Keratinocyte (primary cell): Measurements from ENCODE around the gene PARD3. TPM values are rescaled to one million over a fixed set of nuclear protein-coding genes. Genes with fewer than 3 reads are reported as not detected.

Experiments
- DNase-seq: peaks from one replicate; pipeline ENCODE4 v3.0.0-alpha.2; 2011; ENCODE audit warnings: low read depth, missing footprints, low spot score
- FAIRE-seq: peaks from 2 replicates; lab custom pipeline; 2011; peaks lifted over from hg19 to GRCh38; lab: Jason Lieb, UNC
- H2AFZ ChIP-seq: 2 replicates; pipeline ENCODE4 v1.6.0; 2012; ENCODE audit warnings: low read length, control low read depth, inconsistent platforms; ENCODE audit not compliant: control insufficient read depth
- H3K27ac ChIP-seq: 2 replicates; pipeline ENCODE4 v1.5.1; 2011; ENCODE audit warnings: low read length; ENCODE audit not compliant: control insufficient read depth, insufficient read depth
- H3K27me3 ChIP-seq: 3 replicates; pipeline ENCODE4 v1.6.0; 2011; ENCODE audit warnings: low read length; ENCODE audit not compliant: control insufficient read depth, insufficient read depth; ENCODE audit errors: extremely low read depth
- H3K36me3 ChIP-seq, 2 experiments: 2 replicates in 1 of 2; 3 replicates in 1 of 2; pipeline ENCODE4 v1.5.1; 2011; ENCODE audit warnings: low read length in 2 of 2, mild to moderate bottlenecking in 1 of 2; ENCODE audit not compliant: control insufficient read depth in 2 of 2, insufficient read depth in 2 of 2; ENCODE audit errors: extremely low read depth in 1 of 2
- H3K4me1 ChIP-seq: 3 replicates; pipeline ENCODE4 v1.5.1; 2011; ENCODE audit warnings: low read length; ENCODE audit not compliant: control insufficient read depth, insufficient read depth; ENCODE audit errors: extremely low read depth
- H3K4me2 ChIP-seq: 3 replicates; pipeline ENCODE4 v1.6.0; 2011; ENCODE audit warnings: low read depth, low read length; ENCODE audit not compliant: control insufficient read depth, insufficient read depth; ENCODE audit errors: extremely low read depth
- H3K4me3 ChIP-seq, 3 experiments: fragments of 200-600 bp in 1 of 3; sonication (generic) in 1 of 3; 2 replicates in 2 of 3; 3 replicates in 1 of 3; pipeline ENCODE4 v1.5.1; 2011 to 2016; ENCODE audit warnings: low read length in 3 of 3, mild to moderate bottlenecking in 3 of 3, control low read depth in 2 of 3, inconsistent platforms in 1 of 3, low read depth in 1 of 3, mixed read lengths in 1 of 3, mixed run types in 1 of 3, moderate library complexity in 1 of 3; ENCODE audit not compliant: control insufficient read depth in 2 of 3, insufficient read depth in 2 of 3; ENCODE audit errors: extremely low read depth in 1 of 3
- H3K79me2 ChIP-seq: 2 replicates; pipeline ENCODE4 v1.6.0; 2012; ENCODE audit warnings: low read length; ENCODE audit not compliant: control insufficient read depth, insufficient read depth
- H3K9ac ChIP-seq: 3 replicates; pipeline ENCODE4 v1.6.0; 2011; ENCODE audit warnings: low read length; ENCODE audit not compliant: control insufficient read depth, insufficient read depth; ENCODE audit errors: extremely low read depth
- H3K9me1 ChIP-seq: 3 replicates; pipeline ENCODE4 v1.6.0; 2011; ENCODE audit warnings: low read length; ENCODE audit not compliant: control insufficient read depth, insufficient read depth; ENCODE audit errors: extremely low read depth
- H3K9me3 ChIP-seq: 2 replicates; pipeline ENCODE4 v1.5.1; 2012; ENCODE audit warnings: low read depth, low read length; ENCODE audit not compliant: control insufficient read depth
- H4K20me1 ChIP-seq: 3 replicates; pipeline ENCODE4 v1.6.0; 2011; ENCODE audit warnings: low read length; ENCODE audit not compliant: control insufficient read depth, insufficient read depth; ENCODE audit errors: extremely low read depth
- CTCF ChIP-seq, 3 experiments: IDR thresholded peaks in 1 of 3; conservative IDR thresholded peaks in 1 of 3; optimal IDR thresholded peaks in 1 of 3; 2 replicates in 2 of 3; 3 replicates in 1 of 3; pipeline versions ENCODE3 to v1.5.1; 2011; ENCODE audit warnings: low read length in 3 of 3, mild to moderate bottlenecking in 3 of 3, moderate library complexity in 2 of 3, control low read depth in 1 of 3, inconsistent platforms in 1 of 3; ENCODE audit not compliant: insufficient read depth in 2 of 3; ENCODE audit errors: extremely low read depth in 1 of 3
- EZH2 ChIP-seq: IDR thresholded peaks from one replicate; pipeline ENCODE4 v1.6.1; 2012; ENCODE audit warnings: inconsistent platforms, mild to moderate bottlenecking, low read length, moderate library complexity
- dilution Hi-C: fragments of 300-500 bp; cut with MboI; formaldehyde crosslinking; loops from one replicate; pipeline ENCODE4 v1.7.0; 2020; ENCODE audit warnings: low sequenced_read_pairs; ENCODE audit not compliant: extremely low pct_ligation_motif_present
- polyA plus RNA-seq, 5 experiments: library from polyadenylated mRNA; depleted of rRNA in 3 of 5; stranded (reverse) in 3 of 5; stranded (forward) in 1 of 5; unstranded in 1 of 5; fragments of >200 nt; gene quantifications; 1 replicate in 1 of 5; 2 replicates in 3 of 5; 3 replicates in 1 of 5; pipeline versions ENCODE4 v1.2.1 to v1.2.3, GENCODE V29; 2011 to 2012; ENCODE audit warnings: missing spikeins in 2 of 5, low read depth in 1 of 5, low replicate concordance in 1 of 5

The PARD3 gene
- polyA plus RNA-seq, 1 donor (not counting 4 experiments of a cell fraction or from before 2014, with no cell fraction given) = 46.4 TPM

- Histone ChIP-seq H3K79me2 (peaks cover 56% of the 10 kb centered on the region), H2AFZ (no peak overlapping the region), H4K20me1 (no peaks in the 10 kb centered on the region), H3K4me1 (peaks cover 61% of the 10 kb centered on the region), H3K4me3 (peak overlapping the region in 1 of 3 experiments; percentile 5), H3K9me3 (no peaks in the 10 kb centered on the region), H3K27ac (peak overlapping the region; percentile 84), H3K9ac (peak overlapping the region; percentile 65), H3K9me1 (no peaks in the 10 kb centered on the region), H3K36me3 (no peaks in the 10 kb centered on the region), H3K4me2 (peak overlapping the region; percentile 55), H3K27me3 (no peaks in the 10 kb centered on the region)
- dilution Hi-C loops = no loop called here
- FAIRE-seq = no peak
- no peak for DNase-seq
- TF ChIP-seq CTCF (optimal IDR thresholded peaks at IDR 0.05 in 1 of 3, IDR thresholded peaks at IDR 0.05 in 1 of 3, conservative IDR thresholded peaks at IDR 0.05 in 1 of 3; ENCODE audit: extremely low read depth in 1 of 3, insufficient read depth in 2 of 3, low read length in 3 of 3) (no peak), EZH2 (no peak)
Observed at GRCh38 chr10:34759837-34760215, 55.3 kb downstream of the PARD3 start.

GRCh38 chr10:34759161-34759836 lies 55.8 kb downstream of the PARD3 start:
- Histone ChIP-seq H3K4me1 (peaks cover 56% of the 10 kb centered on the region), H3K27me3 (no peaks in the 10 kb centered on the region), H3K9me3 (no peaks in the 10 kb centered on the region), H3K4me2 (peak overlapping the region; percentile 55), H4K20me1 (no peaks in the 10 kb centered on the region), H3K9ac (peak overlapping the region; percentile 65), H3K27ac (peak overlapping the region; percentile 84), H2AFZ (no peak overlapping the region), H3K36me3 (no peaks in the 10 kb centered on the region), H3K4me3 (peak overlapping the region in 2 of 3 experiments; percentile 1 to 5), H3K9me1 (no peaks in the 10 kb centered on the region), H3K79me2 (peaks cover 53% of the 10 kb centered on the region)
- dilution Hi-C loops = no loop called here
- DNase-seq (peak; percentile 40), FAIRE-seq (peak; percentile 58)
- TF ChIP-seq EZH2 (no peak), CTCF (optimal IDR thresholded peaks at IDR 0.05 in 1 of 3, IDR thresholded peaks at IDR 0.05 in 1 of 3, conservative IDR thresholded peaks at IDR 0.05 in 1 of 3; ENCODE audit: extremely low read depth in 1 of 3, insufficient read depth in 2 of 3, low read length in 3 of 3) (no peak)
